GM23338 (cell line): Measurements from ENCODE around the gene PPFIBP1.

Source experiments
- CREB1 ChIP-seq: fragments of 250-450 bp; sonication (Bioruptor Pico); IDR thresholded peaks from 2 replicates; pipeline ENCODE4 v1.5.0; 2020; ENCODE audit warnings: low read depth, mild to moderate bottlenecking, moderate library complexity
- EZH2 ChIP-seq: fragments of 200-600 bp; sonication (generic); IDR thresholded peaks from one replicate; pipeline ENCODE4 v1.8.0; 2017; ENCODE audit warnings: antibody characterized with exemption, mild to moderate bottlenecking, low read depth; ENCODE audit not compliant: unreplicated experiment
- EZH2phosphoT487 ChIP-seq: fragments of 200-600 bp; sonication (generic); IDR thresholded peaks from one replicate; pipeline ENCODE4 v1.8.1; 2018; ENCODE audit warnings: antibody characterized with exemption; ENCODE audit not compliant: unreplicated experiment
- POLR2AphosphoS5 ChIP-seq: IDR thresholded peaks from 2 replicates; pipeline ENCODE4 v1.6.1; 2016; ENCODE audit warnings: antibody characterized with exemption, low read depth
- REST ChIP-seq: IDR thresholded peaks from one replicate; pipeline ENCODE4 v1.6.1; 2018; ENCODE audit warnings: antibody characterized with exemption; ENCODE audit not compliant: unreplicated experiment
- TF ChIP-seq, protein P1 (sequence below), 2 experiments: fragments of 200-600 bp in 1 of 2; sonication (generic) in 1 of 2; conservative IDR thresholded peaks; 2 replicates each; pipeline versions ENCODE4 v1.5.1 to v1.6.1; 2016 to 2017; ENCODE audit warnings: antibody characterized with exemption in 2 of 2, low read depth in 2 of 2, mild to moderate bottlenecking in 2 of 2, moderate library complexity in 1 of 2

GRCh38 chr12:27711967-27712366 lies 188.0 kb downstream of the PPFIBP1 start:
- TF ChIP-seq, protein P1, sequence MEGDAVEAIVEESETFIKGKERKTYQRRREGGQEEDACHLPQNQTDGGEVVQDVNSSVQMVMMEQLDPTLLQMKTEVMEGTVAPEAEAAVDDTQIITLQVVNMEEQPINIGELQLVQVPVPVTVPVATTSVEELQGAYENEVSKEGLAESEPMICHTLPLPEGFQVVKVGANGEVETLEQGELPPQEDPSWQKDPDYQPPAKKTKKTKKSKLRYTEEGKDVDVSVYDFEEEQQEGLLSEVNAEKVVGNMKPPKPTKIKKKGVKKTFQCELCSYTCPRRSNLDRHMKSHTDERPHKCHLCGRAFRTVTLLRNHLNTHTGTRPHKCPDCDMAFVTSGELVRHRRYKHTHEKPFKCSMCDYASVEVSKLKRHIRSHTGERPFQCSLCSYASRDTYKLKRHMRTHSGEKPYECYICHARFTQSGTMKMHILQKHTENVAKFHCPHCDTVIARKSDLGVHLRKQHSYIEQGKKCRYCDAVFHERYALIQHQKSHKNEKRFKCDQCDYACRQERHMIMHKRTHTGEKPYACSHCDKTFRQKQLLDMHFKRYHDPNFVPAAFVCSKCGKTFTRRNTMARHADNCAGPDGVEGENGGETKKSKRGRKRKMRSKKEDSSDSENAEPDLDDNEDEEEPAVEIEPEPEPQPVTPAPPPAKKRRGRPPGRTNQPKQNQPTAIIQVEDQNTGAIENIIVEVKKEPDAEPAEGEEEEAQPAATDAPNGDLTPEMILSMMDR (conservative IDR thresholded peaks at IDR 0.05; ENCODE audit: low read depth in 2 of 2): no peak
- TF ChIP-seq EZH2 (no peak), REST (no peak), POLR2AphosphoS5 (no peak), EZH2phosphoT487 (no peak), CREB1 (CRISPR knock-in tag) (no peak)
